ENCODE measurements around the gene ARFGAP3. TPM values are rescaled to one million over a fixed set of nuclear protein-coding genes. Genes with fewer than 3 reads are reported as not detected.

ARFGAP3 gene
- total RNA-seq, 1 experiment from 2014 or later = 16.9 TPM

DNA sequence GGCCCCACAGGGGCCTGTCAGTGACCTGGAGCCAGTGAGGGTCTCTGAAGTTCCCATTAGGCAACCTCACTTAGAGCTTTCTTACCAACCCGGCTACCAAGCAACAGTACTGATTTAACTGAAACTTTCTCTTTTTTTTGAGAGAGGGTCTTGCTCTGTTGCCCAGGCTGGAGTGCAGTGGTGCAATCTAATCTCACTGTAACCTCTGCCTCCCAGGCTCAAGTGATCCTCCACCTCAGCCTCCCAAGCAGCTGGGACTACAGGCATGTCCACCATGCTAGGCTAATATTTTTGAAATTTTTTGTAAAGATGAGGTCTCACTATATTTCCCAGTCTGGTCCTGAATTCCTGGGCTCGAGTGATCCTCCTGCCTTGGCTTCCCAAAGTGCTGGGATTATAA lies 42.5 kb downstream of the ARFGAP3 start (continued):
- TF ChIP-seq, protein P1, sequence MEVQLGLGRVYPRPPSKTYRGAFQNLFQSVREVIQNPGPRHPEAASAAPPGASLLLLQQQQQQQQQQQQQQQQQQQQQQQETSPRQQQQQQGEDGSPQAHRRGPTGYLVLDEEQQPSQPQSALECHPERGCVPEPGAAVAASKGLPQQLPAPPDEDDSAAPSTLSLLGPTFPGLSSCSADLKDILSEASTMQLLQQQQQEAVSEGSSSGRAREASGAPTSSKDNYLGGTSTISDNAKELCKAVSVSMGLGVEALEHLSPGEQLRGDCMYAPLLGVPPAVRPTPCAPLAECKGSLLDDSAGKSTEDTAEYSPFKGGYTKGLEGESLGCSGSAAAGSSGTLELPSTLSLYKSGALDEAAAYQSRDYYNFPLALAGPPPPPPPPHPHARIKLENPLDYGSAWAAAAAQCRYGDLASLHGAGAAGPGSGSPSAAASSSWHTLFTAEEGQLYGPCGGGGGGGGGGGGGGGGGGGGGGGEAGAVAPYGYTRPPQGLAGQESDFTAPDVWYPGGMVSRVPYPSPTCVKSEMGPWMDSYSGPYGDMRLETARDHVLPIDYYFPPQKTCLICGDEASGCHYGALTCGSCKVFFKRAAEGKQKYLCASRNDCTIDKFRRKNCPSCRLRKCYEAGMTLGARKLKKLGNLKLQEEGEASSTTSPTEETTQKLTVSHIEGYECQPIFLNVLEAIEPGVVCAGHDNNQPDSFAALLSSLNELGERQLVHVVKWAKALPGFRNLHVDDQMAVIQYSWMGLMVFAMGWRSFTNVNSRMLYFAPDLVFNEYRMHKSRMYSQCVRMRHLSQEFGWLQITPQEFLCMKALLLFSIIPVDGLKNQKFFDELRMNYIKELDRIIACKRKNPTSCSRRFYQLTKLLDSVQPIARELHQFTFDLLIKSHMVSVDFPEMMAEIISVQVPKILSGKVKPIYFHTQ (CRISPR knock-in tag; IDR thresholded peaks at IDR 0.05) = no peak
- TF ChIP-seq, protein P2, sequence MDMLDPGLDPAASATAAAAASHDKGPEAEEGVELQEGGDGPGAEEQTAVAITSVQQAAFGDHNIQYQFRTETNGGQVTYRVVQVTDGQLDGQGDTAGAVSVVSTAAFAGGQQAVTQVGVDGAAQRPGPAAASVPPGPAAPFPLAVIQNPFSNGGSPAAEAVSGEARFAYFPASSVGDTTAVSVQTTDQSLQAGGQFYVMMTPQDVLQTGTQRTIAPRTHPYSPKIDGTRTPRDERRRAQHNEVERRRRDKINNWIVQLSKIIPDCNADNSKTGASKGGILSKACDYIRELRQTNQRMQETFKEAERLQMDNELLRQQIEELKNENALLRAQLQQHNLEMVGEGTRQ (CRISPR knock-in tag; IDR thresholded peaks at IDR 0.05) = no peak
- TF ChIP-seq, protein P3, sequence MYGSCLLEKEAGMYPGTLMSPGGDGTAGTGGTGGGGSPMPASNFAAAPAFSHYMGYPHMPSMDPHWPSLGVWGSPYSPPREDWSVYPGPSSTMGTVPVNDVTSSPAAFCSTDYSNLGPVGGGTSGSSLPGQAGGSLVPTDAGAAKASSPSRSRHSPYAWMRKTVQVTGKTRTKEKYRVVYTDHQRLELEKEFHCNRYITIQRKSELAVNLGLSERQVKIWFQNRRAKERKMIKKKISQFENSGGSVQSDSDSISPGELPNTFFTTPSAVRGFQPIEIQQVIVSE (CRISPR knock-in tag; IDR thresholded peaks at IDR 0.05; ENCODE audit: borderline replicate concordance) = no peak

DNA sequence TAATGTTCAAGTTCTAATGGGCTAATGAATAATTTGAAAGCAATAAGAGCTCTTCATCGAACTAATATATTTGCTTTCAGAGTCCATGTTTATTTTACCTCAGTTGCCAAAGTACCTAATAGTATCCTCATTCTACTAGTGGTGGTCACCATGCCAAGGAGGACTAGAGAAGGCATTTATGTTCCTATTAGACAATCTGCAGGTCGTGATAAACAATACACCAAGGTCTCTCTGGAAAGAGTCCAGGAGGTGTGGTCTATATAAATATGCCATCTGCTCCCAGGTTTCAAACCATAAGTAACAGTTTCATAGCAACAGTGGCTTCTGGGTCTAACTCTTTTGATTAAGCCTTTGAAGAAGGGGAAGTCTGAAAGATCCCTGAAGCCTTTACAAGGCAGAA lies 42.9 kb downstream of the ARFGAP3 start:
- no peak for ATAC-seq
- ChIA-PET POLR2A (no interaction called here), CTCF (interaction anchor here (2.1 kb wide), 1 partner anchor 53 kb away, joined by 5 read pairs; no protein-coding TSS in a partner anchor)
- no peaks in the 10 kb centered on the region for H3K9me3 Mint-ChIP-seq
- DNase-seq (ENCODE audit: low spot score) = no peak
- H3K4me1 Mint-ChIP-seq = 0 out of 2 replicates have a peak, but pooled peaks cover 2% of the 10 kb centered on the region
- no peak overlapping the region for H3K4me3 Mint-ChIP-seq
- H3K36me3 Mint-ChIP-seq = peaks cover 5% of the 10 kb centered on the region
- H3K27me3 Mint-ChIP-seq (ENCODE audit: low read depth) = no peaks in the 10 kb centered on the region
- no peak overlapping the region for H3K27ac Mint-ChIP-seq
- TF ChIP-seq FOXP1 (CRISPR knock-in tag; IDR thresholded peaks at IDR 0.05; ENCODE audit: borderline replicate concordance) (no peak), NR1H2 (CRISPR knock-in tag; IDR thresholded peaks at IDR 0.05) (no peak), NFATC4 (CRISPR knock-in tag; IDR thresholded peaks at IDR 0.05) (no peak), ESRRA (CRISPR knock-in tag; IDR thresholded peaks at IDR 0.05; ENCODE audit: borderline replicate concordance) (no peak), SMAD3 (CRISPR knock-in tag; IDR thresholded peaks at IDR 0.05; ENCODE audit: borderline replicate concordance) (no peak), MYBL2 (CRISPR knock-in tag; IDR thresholded peaks at IDR 0.05) (no peak), CREB1 (CRISPR knock-in tag; IDR thresholded peaks at IDR 0.05) (no peak), SOX15 (CRISPR knock-in tag; IDR thresholded peaks at IDR 0.05) (no peak), EMX1 (CRISPR knock-in tag; IDR thresholded peaks at IDR 0.05) (no peak), NR2C2 (CRISPR knock-in tag; IDR thresholded peaks at IDR 0.05) (no peak), NFE2L1 (CRISPR knock-in tag; IDR thresholded peaks at IDR 0.05) (no peak)
- TF ChIP-seq, protein P4, sequence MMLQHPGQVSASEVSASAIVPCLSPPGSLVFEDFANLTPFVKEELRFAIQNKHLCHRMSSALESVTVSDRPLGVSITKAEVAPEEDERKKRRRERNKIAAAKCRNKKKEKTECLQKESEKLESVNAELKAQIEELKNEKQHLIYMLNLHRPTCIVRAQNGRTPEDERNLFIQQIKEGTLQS (CRISPR knock-in tag; conservative IDR thresholded peaks at IDR 0.05) = no peak
- TF ChIP-seq, protein P5, sequence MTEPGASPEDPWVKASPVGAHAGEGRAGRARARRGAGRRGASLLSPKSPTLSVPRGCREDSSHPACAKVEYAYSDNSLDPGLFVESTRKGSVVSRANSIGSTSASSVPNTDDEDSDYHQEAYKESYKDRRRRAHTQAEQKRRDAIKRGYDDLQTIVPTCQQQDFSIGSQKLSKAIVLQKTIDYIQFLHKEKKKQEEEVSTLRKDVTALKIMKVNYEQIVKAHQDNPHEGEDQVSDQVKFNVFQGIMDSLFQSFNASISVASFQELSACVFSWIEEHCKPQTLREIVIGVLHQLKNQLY (CRISPR knock-in tag; IDR thresholded peaks at IDR 0.05) = no peak
- TF ChIP-seq, protein P6, sequence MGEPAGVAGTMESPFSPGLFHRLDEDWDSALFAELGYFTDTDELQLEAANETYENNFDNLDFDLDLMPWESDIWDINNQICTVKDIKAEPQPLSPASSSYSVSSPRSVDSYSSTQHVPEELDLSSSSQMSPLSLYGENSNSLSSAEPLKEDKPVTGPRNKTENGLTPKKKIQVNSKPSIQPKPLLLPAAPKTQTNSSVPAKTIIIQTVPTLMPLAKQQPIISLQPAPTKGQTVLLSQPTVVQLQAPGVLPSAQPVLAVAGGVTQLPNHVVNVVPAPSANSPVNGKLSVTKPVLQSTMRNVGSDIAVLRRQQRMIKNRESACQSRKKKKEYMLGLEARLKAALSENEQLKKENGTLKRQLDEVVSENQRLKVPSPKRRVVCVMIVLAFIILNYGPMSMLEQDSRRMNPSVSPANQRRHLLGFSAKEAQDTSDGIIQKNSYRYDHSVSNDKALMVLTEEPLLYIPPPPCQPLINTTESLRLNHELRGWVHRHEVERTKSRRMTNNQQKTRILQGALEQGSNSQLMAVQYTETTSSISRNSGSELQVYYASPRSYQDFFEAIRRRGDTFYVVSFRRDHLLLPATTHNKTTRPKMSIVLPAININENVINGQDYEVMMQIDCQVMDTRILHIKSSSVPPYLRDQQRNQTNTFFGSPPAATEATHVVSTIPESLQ (CRISPR knock-in tag; IDR thresholded peaks at IDR 0.05) = no peak
- TF ChIP-seq, protein P7, sequence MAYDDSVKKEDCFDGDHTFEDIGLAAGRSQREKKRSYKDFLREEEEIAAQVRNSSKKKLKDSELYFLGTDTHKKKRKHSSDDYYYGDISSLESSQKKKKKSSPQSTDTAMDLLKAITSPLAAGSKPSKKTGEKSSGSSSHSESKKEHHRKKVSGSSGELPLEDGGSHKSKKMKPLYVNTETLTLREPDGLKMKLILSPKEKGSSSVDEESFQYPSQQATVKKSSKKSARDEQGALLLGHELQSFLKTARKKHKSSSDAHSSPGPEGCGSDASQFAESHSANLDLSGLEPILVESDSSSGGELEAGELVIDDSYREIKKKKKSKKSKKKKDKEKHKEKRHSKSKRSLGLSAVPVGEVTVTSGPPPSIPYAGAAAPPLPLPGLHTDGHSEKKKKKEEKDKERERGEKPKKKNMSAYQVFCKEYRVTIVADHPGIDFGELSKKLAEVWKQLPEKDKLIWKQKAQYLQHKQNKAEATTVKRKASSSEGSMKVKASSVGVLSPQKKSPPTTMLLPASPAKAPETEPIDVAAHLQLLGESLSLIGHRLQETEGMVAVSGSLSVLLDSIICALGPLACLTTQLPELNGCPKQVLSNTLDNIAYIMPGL (CRISPR knock-in tag; IDR thresholded peaks at IDR 0.05) = no peak
- TF ChIP-seq, protein P8, sequence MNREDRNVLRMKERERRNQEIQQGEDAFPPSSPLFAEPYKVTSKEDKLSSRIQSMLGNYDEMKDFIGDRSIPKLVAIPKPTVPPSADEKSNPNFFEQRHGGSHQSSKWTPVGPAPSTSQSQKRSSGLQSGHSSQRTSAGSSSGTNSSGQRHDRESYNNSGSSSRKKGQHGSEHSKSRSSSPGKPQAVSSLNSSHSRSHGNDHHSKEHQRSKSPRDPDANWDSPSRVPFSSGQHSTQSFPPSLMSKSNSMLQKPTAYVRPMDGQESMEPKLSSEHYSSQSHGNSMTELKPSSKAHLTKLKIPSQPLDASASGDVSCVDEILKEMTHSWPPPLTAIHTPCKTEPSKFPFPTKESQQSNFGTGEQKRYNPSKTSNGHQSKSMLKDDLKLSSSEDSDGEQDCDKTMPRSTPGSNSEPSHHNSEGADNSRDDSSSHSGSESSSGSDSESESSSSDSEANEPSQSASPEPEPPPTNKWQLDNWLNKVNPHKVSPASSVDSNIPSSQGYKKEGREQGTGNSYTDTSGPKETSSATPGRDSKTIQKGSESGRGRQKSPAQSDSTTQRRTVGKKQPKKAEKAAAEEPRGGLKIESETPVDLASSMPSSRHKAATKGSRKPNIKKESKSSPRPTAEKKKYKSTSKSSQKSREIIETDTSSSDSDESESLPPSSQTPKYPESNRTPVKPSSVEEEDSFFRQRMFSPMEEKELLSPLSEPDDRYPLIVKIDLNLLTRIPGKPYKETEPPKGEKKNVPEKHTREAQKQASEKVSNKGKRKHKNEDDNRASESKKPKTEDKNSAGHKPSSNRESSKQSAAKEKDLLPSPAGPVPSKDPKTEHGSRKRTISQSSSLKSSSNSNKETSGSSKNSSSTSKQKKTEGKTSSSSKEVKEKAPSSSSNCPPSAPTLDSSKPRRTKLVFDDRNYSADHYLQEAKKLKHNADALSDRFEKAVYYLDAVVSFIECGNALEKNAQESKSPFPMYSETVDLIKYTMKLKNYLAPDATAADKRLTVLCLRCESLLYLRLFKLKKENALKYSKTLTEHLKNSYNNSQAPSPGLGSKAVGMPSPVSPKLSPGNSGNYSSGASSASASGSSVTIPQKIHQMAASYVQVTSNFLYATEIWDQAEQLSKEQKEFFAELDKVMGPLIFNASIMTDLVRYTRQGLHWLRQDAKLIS (CRISPR knock-in tag; IDR thresholded peaks at IDR 0.05; ENCODE audit: borderline replicate concordance) = no peak
- TF ChIP-seq, protein P9, sequence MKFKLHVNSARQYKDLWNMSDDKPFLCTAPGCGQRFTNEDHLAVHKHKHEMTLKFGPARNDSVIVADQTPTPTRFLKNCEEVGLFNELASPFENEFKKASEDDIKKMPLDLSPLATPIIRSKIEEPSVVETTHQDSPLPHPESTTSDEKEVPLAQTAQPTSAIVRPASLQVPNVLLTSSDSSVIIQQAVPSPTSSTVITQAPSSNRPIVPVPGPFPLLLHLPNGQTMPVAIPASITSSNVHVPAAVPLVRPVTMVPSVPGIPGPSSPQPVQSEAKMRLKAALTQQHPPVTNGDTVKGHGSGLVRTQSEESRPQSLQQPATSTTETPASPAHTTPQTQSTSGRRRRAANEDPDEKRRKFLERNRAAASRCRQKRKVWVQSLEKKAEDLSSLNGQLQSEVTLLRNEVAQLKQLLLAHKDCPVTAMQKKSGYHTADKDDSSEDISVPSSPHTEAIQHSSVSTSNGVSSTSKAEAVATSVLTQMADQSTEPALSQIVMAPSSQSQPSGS (CRISPR knock-in tag; IDR thresholded peaks at IDR 0.05; ENCODE audit: borderline replicate concordance, low read depth) = no peak

All from WTC11 (cell line).